DMS153 treated with DMSO at 0.1 percent for 48 hours (cell line): ENCODE results near the gene NDUFC2.
A peak's percentile ranks its signal among the peaks of the same experiment; 100 is the strongest.
"Not testable (repeated sequence)": the region's sequence is repeated elsewhere in the genome, so short reads cannot be mapped to it uniquely, and the experiment has no call there.

Experiments used
- DNase-seq: peaks from one replicate; lab custom pipeline; 2025; ENCODE audit not compliant: unreplicated experiment; lab: John Stamatoyannopoulos, UW

Gene NDUFC2

DNA sequence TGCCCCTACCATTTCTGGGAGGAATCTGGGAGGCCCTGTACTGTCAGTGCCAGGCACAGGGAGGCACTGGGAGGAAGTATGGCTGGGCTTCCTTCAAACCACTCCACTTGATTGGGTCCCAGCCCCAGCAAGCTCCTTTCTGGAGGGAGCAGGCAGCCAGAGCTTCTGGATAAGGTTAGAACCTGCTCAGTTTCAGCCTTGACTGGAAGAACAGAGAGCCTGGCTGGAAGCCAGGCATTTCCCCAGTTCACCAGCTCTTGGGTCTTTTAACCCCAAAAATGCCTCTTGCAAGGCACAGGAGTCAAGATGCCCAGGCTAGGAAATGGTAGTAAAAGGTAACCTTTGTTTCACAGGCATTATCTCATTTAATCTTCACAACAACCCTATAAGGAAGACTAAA, 47.6 kb downstream of the NDUFC2 start:
- no peak for DNase-seq

DNA sequence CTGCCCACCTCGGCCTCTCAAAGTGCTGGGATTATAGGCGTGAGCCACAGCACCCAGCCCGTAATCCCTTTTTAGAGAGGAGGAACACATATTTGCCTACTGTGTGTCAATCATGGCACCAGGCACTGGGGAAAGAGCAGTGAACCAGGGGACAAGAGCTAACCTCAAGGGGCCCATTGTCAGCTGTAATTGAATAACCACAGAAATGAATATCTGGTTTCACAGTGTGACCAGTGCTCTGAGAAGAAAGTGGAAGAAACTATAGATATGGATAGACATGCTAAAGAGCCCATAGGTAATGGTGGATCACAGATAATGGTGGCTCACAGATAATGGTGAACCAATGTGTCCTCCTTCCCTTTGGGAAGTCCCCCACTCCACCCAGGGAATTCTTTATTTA, 48.0 kb downstream of the NDUFC2 start:
- peak; percentile 30 for DNase-seq

DNA sequence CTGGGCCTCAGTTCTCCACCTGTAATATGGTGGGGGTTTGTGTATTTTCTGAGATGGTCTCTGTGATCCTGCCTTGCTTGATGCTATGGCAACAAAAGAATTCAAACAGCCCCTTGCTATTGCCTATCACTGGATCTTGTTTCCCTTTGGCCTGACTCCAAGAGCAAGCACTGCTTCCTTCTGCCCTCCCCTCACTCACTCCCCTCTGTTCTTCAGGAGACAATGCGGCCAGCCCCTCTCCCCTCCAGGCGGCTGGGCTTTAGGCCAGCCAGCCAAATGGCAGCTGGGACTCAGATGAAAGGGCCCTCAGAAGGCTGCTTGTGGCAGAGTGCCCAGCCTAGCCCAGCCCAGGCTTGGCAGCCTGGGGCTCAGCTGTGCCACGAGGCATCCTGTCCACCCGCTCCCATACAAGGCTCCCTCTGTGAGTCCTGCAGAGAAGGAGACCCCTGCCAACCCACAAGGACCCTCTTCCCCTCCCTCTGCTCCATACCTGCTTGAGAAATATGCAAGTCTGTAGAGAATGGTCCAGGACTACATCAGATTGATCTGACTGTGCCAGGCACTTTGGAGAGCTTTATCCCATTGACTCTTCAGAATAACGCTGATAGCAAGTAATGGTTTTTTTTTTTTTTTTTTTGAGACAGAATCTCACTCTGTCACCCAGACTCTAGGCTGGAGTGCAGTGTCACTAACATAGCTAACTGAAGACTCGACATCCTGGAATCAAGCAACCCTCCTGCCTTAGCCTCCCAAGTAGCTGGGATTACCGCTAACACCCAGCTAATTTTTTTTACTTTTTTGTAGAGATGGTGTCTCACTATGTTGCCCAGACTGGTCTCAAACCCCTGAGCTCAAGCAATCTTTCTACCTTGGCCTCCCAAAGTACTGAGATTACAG, 49.0 kb downstream of the NDUFC2 start:
- peak; percentile 93 for DNase-seq

DNA sequence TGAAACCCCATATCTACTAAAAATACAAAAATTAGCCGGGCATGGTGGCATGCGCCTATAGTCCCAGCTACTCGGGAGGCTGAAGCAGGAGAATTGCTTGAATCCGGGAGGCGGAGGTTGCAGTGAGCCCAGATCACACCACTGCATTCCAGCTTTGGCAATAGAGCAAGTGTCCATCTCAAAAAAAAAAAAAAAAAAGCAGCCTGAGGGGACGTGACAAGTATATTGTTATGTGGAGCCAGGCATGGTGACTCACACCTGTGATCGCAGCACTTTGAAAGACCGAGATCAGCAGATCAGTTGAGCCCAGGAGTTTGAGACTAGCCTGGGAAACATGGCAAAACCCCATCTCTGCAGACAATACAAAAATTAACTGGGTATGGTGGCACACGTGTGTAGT, 51.2 kb downstream of the NDUFC2 start:
- DNase-seq: not testable (repeated sequence)

DNA sequence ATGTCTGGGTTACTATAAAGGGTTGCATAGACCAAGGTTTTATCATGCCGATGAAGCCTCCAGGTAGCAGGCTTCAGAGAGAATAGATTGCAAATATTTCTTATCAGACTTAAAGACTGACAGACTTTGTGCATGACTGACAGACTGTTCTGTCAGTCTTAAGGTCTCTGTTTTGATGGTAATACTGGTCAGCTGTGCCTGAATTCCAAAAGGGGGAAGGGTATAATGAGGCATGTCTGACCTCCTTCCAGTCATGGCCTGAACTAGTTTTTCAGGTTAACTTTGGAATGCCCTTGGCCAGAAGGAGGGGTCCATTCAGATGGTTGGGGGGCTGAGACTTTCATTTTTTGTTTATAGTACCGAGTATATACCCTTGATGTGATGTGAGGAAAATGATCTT, 51.9 kb downstream of the NDUFC2 start:
- DNase-seq: no peak

DNA sequence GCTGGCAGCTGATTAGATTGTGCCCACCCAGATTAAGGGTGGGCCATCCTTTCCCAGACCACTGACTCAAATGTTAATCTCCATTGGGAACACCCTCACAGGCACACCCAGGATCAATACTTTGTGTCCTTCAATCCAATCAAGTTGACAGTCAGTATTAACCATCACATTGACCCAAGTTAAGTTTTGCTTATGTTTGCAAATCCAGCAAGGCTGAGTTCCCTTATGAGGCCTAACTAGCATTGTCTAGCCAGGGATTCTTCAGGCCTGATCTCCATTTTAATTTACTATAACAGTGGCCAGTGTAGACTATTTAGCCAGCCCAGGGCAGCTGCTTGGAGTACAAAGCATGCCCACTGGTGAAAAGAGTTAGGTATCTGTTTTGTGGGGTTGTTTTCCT, 54.3 kb downstream of the NDUFC2 start:
- DNase-seq: no peak

DNA sequence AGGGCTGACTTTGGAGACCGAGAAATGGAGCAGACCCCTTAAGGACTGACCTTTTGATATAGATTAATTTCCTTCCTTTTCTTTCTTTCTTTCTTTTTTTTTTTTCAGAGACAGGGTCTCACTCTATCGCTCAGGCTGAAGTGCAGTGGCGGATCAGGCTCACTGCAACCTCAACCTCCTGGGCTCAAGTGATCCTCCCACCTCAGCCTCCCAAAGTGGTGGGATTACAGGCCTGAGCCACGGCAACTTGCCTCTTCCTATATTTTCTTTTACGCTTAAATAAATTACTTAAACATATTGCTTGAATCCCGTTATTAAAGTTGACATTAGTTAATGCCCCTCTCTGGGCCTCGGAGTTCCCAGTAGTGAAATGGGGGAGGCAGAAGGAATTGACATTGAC, 56.2 kb downstream of the NDUFC2 start:
- DNase-seq: no peak

DNA sequence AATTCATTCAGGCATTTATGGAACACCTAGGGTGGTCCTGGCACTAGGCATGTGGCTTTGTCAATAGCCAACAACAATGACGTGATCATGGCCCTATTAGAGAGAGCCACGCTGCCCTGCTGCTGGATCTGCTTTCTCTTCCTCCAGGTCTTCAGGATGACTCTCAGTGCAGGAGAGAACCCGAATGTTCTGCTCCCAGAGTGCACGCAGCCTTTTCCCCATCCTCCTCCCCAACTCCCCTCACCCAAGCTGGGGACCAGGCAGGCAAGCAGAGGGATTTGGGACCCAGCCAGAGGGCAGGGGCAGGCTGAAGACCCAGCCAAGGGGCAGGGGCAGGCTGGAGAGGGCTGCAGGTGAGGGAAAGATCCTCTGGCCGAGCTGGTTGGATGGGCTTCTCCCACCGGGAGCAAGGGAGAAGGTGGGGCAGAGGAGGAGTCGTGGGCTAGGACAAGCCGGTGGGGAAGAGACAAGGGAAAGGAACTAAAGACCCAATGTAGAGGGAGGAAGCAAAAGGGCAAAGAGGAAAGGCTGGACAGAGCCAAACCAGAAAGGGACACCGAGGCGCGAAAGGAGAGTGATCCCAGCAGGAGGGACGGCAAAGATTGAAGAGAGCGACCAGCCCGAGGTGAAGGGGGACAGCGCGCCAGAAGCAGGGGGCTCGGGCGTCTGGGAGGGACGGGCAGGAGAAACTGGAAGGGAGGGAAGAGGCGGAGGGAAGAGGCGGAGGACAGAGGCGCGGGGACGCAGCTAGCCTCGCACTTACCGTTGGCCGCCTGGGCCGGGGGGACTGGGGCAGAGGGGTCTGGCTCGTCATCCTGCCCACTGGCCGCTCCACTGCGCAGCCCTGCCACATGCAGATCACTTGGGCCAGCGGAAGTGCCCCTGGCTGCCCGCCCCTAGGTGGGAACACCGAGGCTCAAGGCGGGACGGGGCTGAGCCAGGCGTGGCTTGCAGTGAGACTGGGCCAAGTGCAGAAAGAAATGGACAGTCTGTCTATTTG, 57.0 kb downstream of the NDUFC2 start, which contains the start of gene KCTD14:
KCTD14 (minus strand) TSS at position 880 of the 1,000 bp plus-strand sequence; CDS start at position 853, 27 bp downstream.
- no peak for DNase-seq

DNA sequence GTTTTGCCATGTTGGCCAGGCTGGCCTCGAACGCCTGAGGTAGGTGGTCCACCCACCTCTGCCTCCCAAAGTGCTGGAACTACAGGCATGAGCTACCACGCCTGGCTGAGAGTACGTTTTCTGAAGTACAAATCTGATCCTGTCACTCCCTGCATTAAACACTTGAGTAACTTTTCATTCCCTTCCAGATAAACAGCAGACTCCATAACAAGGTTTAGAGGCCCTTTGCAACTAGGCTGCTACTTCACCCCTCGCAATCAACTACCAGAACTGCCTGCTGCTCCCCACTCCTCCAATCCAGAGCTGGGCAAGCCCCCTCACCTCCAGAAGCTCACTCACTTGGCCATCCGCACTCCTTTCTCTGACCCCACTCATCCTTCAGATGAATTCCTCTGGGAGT, 58.1 kb downstream of the NDUFC2 start:
- no peak for DNase-seq

DNA sequence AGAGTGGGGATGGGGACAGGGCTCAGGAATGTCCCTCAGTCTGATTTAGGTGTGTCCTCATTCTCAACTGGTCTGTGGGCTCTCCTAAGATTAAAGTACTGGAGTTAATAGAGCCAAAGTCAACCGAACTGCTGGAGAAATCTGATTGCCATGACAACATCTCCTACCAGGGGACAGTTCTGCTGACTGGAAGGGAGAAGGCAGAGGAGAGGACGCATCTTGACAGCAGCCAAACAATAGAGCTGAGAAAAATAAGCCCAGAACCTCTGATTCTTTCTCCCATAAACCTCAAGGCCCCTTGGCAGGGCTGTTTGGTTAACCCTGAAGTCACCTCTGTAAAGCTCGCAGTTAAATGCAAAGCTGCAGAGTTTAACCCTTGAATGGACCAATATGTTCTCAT, 59.4 kb downstream of the NDUFC2 start:
- no peak for DNase-seq

DNA sequence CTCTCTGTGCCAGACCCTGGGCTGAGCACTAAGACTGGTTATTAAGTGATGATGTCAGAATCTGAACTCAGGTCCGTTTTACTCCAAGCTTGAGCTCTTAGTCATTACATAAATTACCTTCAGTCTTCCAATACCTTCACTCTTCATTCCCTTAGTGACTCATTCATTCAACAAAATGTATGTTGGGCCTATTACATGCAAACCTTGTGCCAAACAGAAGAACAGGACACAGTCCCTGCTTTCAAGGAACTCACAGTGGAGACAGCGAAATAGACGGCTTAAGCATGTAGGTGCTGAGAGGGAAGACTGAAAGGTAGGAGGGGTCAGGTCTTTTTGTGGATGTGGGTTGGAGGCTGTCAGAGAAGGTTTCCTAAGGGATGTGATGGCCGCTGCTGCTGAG, 59.9 kb downstream of the NDUFC2 start:
- DNase-seq: no peak
